Suppressor macrophage (primary cell): ENCODE results near the gene PFKFB2.

ENCODE experiments used
- DNase-seq, 4 experiments: peaks; one replicate each; pipeline ENCODE4 v3.0.0-alpha.2; 2020 to 2022
- total RNA-seq, 17 experiments: gene quantifications; one replicate each; lab custom pipeline; 2026; ENCODE audit warnings: mixed read lengths in 6 of 17, inconsistent platforms in 3 of 17; lab: John Stamatoyannopoulos, UW

PFKFB2 gene
- 5.2 to 77.9 (median 35.5) reads per million in 17 experiments for total RNA-seq

DNA sequence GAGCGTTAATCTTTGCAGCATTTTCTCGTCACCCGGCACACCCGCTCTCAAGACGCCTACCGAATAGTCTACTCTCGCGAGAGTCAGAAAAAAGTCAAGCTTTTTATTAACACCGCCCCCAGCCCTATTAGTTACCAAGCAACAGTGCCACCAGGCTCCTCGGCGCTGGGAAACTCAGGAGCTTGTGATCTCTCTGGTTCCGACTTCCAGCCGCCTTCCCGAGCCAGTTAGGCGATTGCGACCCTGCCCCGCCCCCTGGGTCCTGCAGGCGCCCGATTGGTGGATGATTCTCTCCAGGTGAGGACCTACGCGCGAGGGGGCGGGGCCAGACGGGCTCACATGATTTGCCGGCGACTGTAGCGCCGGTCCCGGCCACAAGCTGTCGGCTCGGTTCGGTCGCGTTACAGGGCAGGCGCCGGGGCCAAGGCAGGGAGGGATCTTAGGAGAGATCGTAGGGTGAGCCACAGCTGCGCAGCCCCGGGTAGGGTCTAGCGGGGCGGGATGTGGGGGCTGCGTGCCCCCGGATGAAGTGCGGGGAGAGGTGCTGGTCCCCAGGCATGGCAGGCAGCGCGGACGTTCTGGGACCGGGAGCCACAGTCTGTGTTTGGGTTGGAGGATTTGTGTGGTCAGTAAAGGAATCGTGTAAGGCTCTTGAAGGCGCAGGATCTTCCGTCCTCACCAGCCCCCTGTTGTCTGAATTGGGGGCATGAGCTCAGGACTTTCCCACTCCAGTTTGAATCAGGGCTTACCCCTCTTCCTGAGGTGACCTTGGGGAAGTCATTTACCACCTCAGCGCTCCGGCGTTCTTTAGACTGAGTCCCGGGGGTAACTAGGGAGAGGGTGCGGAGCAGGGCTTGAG, at the start of gene PFKFB2:
Gene PFKFB2, plus strand, starts transcription at position 365 of the 859 bp plus-strand sequence. CDS start 1,443 bp downstream, outside the sequence.
- peak; percentile 93 to 98 (median 96) for DNase-seq

DNA sequence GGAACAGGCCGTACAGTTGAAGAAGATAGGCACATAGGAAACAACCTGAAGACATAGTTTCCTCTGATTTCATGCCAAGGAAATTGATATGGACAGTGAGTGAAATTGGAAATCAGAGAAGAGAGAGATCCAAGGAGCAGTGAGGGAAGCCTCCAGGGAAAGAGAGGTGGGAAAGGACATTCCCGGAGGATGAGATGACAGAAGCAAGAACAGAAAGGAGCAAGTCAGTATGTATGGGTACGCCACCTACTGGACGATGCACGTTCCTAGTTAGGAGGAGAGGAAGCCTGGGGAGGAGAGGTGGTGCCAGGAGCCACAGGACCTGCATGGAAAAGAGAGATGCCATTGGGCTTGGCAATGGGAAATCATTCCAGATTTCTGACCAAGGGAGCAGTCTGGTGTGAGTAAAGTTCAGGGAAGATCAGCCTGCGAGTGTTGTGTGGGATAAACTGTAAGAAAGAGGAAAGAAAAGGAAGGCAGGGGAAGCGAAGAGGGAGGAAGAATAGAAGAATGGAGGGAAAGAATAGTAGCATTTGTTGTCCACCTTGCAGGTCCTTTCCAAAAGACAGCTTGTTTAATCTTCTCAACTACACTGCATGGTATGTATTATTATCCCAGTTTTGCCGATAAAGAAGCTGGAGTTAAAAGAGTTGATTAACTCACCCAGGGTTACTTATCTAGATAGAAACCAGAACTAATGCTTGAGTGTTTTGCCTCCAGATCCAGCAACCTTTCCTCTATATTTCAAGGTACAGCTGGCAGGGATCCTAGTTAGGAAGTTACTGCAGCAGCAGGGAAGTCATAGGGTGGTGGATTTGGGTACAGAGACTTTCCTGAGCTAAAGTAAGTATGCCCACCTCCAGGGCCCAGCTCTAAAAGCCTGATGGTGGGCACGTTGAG, 47.9 kb upstream of the PFKFB2 start:
- DNase-seq = peak; percentile 49 to 80 (median 67)

DNA sequence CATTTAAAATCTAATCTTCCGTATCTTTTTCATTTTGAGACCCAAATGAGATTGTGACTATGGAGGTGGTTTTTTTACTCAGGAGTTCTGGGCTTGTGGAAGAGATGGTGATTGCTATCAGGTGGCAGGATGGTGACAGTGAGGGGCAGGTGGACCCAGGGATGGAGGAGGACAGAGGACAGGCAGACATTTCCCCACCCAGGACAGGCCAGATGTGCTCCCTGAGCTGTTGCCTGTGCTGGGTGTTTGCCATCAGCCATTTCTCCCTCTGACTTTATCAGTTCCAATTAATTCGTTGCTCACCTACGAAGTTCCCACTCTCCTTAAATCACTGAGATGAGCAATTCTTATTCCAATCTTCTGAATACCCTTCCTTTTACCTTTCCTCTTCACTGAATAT, 47.0 kb upstream of the PFKFB2 start:
- DNase-seq = no peak

GRCh38 chr1:207006914-207007313, 46.2 kb upstream of the PFKFB2 start:
- no peak for DNase-seq

- DNase-seq = no peak
These were observed 45.6 kb upstream of the PFKFB2 start for GRCh38 chr1:207007352-207008033.

DNA sequence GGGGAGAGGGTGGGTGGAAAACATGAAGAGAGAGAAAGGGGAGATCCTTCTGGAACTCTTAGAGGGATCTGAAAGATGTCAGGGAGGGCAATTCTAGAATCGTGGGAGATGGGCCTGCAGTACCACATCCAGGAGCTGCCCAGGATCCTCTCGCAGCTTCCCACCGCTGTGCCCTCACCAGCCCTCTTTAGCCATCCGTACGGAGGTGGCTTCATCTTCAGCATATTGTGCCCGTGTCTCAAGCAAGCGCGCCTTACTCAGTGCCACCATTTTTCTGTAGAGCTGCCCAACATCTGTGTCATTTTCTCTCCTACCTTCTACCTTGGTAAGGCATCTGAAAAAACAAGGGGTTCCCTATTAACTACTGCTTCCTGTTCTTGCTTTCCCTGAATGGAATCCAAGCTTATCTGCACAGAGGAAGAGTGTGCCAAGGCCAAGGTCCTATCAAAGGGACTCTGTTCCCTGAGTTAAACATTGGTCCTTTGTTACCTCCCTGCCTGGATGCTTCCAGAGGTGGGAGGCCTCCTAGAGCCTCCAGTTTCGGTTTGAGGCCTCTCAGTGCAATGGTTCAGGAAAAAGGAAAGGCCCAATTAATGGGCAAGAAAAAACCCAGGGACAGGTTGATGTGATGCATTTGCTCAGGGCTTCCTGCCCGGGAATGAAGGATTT, 43.8 kb upstream of the PFKFB2 start:
- DNase-seq = no peak

DNA sequence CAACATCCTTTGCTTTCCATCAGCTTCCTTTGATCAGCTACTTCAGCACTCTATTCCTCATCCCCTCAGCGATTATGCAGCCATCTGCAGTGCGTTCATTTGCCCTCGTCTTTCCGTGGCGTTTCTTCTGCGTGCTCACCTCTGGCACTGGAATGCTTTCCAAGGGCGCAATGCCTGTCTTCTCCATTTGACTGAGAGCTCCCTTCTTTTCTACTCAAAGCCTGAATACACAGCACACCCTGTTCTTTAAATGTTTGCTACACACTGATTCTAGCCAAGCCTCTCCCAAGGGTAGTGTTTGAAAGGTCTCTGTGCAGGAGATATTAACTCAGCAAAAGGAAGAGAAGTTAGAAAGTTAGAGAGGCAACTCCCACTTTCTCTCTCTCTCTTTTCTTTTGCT, 43.1 kb upstream of the PFKFB2 start:
- no peak for DNase-seq

GRCh38 chr1:207010726-207011125, 42.3 kb upstream of the PFKFB2 start:
- DNase-seq = no peak

GRCh38 chr1:207013321-207014085, 39.6 kb upstream of the PFKFB2 start:
- DNase-seq = no peak

GRCh38 chr1:207014728-207015127, 38.3 kb upstream of the PFKFB2 start:
- DNase-seq = peak in 1 of 4 experiments; percentile 26

DNA sequence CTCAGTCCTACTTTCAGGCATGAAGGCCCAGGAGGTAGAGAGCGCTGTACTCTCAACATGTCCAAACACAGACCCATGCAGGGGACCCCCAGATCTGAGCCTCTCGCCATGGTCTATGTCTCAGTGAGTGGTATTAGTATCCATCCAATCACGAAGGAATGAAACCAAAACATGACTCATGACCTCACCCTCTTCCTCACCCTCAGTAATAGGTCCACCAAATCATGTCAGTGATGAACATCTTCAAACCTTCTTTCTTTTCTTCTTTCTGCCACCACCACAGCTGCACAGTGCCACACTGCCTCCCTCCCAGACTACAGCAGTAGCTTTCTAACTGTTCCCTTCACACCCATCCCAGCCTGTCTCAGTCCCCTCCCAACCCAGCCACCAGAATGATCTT, 37.3 kb upstream of the PFKFB2 start:
- no peak for DNase-seq

DNA sequence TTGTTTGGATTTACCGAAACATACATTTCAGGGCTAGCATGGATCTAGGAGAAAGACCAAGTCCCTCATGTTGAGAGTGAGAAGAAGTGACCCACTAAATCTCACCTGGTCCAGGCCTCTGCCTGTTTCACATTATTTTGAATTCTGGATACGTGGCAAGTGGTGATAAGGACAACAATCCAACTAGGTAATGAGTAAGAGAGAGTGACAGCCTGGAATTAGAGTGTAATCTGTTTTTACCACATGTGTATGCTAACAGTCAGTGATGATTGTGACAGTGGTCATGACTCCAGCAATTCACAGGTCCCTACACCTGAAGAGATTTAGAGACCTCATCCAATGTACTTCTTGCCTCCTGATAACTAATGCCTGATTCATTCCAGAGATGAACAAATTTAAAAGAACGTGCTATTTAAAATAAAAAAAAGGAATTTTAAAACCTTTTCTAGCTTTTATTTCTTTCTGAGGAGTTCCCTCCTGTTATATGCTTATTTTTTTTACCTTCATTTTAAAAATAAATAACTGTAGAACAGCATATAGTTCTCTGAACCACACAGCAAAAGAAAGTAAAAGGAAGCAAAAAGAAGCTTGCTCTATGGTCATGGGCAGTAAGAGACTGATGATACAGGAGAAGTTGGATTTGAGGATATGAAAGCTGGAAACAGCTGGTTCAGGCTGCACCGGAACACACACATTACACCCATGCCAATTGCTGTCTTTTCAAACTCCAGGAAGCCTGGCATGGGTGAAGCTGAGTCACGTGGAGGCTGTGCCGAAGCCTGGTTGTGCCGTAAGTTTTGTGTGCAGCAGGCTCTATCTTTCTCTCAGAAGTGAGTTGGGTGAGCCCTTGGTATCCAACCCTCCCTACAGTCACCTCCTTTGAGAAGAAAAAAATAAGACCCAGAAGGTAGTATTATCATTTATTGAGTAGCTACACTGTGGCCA, 35.2 kb upstream of the PFKFB2 start:
- peak; percentile 68 to 92 (median 84) for DNase-seq

- DNase-seq = no peak
These were observed 34.4 kb upstream of the PFKFB2 start for GRCh38 chr1:207018707-207019106.

DNA sequence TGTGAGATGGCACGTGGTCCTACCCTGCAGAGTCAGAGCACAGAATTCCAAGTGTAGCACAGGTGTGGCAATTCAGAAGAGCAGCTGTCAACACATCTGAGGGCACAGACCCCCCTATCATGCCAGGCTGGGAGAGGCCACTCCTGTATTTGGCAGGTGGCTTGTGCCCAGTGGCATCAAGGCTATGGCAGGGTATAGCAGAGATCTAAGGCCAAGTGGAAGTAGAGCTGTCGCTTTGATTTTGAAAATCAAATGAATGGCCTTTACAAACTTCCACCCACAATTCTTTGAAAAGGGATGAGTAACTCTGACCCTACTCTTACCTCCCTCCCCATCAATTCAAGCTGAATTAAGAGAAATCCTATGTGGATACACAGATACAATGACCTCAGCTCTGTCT, 33.9 kb upstream of the PFKFB2 start:
- DNase-seq = no peak

GRCh38 chr1:207019661-207020060, 33.4 kb upstream of the PFKFB2 start:
- no peak for DNase-seq

GRCh38 chr1:207020065-207020708, 32.9 kb upstream of the PFKFB2 start:
- DNase-seq = no peak

- DNase-seq = peak; percentile 54 to 76 (median 72)
These were observed 32.4 kb upstream of the PFKFB2 start for GRCh38 chr1:207020709-207021107.

GRCh38 chr1:207021139-207021861, 31.8 kb upstream of the PFKFB2 start:
- DNase-seq = no peak
